Fibroblast of lung (primary cell): Measurements from ENCODE around the gene CD164L2.

ENCODE experiments used
- EZH2 ChIP-seq: IDR thresholded peaks from 2 replicates; pipeline ENCODE4 v1.5.1; 2012; ENCODE audit warnings: low read length, control low read depth, mild to moderate bottlenecking; ENCODE audit errors: missing control alignments
- TF ChIP-seq, protein P1 (sequence below), 2 donors: IDR thresholded peaks in 1 of 2; conservative IDR thresholded peaks in 1 of 2; 1 replicate in 1 of 2; 2 replicates in 1 of 2; pipeline ENCODE4 v1.5.1; 2011 to 2012; ENCODE audit warnings: low read length in 2 of 2, control low read depth in 1 of 2, inconsistent platforms in 1 of 2, low read depth in 1 of 2, mild to moderate bottlenecking in 1 of 2

DNA sequence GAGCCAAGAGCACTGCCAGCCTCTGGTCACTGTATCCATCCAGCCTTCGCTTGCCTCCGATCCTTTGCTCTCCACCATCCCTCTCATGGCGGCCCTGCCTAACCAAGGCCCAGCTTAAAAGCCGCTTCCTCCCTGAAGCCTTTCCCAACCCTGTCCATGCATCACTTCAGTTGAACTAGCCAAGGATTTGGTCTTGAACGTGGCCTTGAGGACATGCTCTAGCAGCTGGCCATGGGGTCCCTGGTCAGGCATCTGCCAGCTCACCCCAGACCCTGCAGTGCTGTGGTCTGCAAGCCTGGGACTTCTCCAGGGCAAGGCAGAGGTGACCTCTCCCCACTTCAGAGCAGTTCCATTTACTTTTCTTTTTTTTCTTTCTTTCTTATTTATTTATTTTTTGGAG is 46.4 kb downstream of the CD164L2 start:
- TF ChIP-seq, protein P1, sequence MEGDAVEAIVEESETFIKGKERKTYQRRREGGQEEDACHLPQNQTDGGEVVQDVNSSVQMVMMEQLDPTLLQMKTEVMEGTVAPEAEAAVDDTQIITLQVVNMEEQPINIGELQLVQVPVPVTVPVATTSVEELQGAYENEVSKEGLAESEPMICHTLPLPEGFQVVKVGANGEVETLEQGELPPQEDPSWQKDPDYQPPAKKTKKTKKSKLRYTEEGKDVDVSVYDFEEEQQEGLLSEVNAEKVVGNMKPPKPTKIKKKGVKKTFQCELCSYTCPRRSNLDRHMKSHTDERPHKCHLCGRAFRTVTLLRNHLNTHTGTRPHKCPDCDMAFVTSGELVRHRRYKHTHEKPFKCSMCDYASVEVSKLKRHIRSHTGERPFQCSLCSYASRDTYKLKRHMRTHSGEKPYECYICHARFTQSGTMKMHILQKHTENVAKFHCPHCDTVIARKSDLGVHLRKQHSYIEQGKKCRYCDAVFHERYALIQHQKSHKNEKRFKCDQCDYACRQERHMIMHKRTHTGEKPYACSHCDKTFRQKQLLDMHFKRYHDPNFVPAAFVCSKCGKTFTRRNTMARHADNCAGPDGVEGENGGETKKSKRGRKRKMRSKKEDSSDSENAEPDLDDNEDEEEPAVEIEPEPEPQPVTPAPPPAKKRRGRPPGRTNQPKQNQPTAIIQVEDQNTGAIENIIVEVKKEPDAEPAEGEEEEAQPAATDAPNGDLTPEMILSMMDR (conservative IDR thresholded peaks at IDR 0.05 in 1 of 2, IDR thresholded peaks at IDR 0.05 in 1 of 2; ENCODE audit: low read depth in 1 of 2, low read length in 2 of 2), result no peak
- no peak for TF ChIP-seq EZH2
